GM12873 (cell line): Measurements from ENCODE around the gene ZNF280A.

Experiments used
- TF ChIP-seq, protein P1 (sequence below): IDR thresholded peaks from 2 replicates; pipeline ENCODE4 v1.5.1; 2012; ENCODE audit warnings: low read depth, mild to moderate bottlenecking, moderate library complexity, low read length, control low read depth; ENCODE audit not compliant: insufficient read depth; ENCODE audit errors: missing control alignments

ZNF280A gene, protein sequence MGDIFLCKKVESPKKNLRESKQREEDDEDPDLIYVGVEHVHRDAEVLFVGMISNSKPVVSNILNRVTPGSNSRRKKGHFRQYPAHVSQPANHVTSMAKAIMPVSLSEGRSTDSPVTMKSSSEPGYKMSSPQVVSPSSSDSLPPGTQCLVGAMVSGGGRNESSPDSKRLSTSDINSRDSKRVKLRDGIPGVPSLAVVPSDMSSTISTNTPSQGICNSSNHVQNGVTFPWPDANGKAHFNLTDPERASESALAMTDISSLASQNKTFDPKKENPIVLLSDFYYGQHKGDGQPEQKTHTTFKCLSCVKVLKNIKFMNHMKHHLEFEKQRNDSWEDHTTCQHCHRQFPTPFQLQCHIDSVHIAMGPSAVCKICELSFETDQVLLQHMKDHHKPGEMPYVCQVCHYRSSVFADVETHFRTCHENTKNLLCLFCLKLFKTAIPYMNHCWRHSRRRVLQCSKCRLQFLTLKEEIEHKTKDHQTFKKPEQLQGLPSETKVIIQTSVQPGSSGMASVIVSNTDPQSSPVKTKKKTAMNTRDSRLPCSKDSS

DNA sequence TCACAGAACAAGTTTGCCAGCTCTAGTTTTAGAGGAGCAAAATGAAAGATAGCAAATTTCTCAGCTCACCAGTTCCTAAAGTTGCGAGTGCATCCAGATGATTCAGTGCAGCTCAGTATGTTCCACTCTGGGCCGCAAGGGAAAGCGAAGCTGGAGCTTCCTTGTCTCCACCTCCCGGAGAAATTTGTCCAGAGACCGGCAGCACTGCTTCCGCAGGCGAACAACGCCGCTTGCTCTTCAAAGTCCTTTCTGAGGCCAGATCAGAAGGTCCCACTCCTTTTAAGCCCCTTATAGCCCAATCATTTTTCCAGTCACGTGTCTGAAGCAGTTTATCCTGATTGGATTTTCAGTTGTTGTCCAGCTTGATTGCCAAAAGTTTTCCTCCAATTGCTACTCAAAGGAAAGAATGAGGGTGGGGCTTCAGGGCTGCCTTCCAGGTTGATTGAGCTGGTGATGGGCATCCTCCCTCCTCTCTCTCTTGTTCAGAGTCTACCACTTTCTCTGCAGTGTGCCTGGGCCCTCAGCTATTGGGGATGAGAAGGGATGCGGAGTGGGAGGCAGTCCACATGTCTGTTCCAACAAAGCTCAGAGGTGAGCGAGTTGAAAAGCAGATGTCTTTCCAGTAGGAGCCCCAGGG lies at the start of gene ZNF280A:
Gene ZNF280A, minus strand, starts transcription at position 251 of the 637 bp plus-strand sequence. CDS start 4,640 bp downstream, outside the sequence.
- TF ChIP-seq, protein P1, sequence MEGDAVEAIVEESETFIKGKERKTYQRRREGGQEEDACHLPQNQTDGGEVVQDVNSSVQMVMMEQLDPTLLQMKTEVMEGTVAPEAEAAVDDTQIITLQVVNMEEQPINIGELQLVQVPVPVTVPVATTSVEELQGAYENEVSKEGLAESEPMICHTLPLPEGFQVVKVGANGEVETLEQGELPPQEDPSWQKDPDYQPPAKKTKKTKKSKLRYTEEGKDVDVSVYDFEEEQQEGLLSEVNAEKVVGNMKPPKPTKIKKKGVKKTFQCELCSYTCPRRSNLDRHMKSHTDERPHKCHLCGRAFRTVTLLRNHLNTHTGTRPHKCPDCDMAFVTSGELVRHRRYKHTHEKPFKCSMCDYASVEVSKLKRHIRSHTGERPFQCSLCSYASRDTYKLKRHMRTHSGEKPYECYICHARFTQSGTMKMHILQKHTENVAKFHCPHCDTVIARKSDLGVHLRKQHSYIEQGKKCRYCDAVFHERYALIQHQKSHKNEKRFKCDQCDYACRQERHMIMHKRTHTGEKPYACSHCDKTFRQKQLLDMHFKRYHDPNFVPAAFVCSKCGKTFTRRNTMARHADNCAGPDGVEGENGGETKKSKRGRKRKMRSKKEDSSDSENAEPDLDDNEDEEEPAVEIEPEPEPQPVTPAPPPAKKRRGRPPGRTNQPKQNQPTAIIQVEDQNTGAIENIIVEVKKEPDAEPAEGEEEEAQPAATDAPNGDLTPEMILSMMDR: no peak

DNA sequence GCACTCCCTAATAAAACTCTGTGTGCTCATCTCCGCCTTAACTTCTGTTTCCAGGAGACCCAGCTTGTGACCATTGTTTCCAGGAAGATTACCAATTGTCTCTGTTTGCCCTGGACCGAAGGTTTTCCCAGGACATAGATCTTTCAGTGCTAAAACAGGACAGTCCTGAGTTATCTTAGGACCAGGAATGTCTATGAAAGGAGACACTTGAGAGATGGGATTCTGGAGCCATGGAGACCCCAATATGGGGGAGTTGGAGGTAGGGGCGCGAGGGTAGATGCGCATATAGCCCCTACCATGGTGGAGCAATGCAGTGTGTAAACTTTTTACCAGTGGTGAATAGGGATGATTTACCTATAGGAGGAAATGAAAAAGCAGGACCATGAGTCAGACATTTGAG lies 49.1 kb upstream of the ZNF280A start:
- TF ChIP-seq, protein P1: no peak

DNA sequence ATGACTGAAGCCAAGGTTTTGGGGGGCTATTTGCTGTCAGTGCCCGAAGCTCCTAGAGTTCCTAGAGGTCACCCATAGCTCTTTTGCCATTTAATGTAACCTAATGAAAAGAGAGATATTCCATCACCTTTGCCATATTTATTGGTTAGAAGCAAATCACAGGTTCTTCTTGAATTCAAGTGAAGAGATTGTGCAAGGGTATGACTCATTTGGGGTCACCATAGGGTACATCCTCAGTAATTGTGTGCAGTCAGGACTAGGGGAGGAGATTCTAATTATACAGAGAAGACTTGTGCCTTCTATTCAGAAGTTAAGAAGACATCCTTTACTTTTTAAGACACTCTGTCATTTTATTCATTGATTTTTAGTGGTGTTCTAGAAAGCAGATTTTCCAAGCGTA lies 45.9 kb upstream of the ZNF280A start:
- TF ChIP-seq, protein P1: no peak

DNA sequence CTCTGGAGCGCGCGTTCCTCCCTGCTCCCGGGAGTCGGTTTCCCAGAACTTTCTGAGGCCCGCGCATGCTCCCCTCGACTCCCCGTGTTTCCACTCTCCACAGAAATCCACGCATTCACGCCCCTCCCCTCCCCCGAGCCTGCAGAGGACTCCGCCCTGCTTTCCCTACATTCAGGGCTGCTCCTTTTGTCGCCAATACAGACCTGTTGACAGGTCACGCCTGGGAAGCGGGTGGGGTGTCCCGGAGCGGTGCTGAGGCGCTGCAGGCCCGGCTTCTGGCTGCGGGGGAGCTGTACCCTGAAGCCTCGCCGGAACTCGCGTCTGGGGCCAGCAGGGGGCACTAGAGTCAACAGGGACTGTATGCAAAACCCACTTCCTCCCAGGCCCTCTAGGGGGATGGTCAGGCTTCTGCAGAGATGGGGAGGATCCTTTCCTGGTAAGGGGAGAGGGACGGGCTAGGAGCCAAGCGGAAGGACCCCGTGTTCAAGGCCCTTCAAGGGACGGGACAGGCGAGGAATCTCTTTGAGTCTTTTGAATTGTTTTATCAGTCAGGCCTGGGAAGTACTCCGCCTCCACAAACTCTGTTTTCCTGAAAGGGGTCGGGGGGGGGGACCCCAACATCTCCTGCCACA lies 39.0 kb upstream of the ZNF280A start, which contains the start of gene PRAME:
Gene PRAME, minus strand, starts transcription at position 294 of the 632 bp plus-strand sequence. CDS start 2,433 bp downstream, outside the sequence.
- TF ChIP-seq, protein P1: peak; percentile 79

DNA sequence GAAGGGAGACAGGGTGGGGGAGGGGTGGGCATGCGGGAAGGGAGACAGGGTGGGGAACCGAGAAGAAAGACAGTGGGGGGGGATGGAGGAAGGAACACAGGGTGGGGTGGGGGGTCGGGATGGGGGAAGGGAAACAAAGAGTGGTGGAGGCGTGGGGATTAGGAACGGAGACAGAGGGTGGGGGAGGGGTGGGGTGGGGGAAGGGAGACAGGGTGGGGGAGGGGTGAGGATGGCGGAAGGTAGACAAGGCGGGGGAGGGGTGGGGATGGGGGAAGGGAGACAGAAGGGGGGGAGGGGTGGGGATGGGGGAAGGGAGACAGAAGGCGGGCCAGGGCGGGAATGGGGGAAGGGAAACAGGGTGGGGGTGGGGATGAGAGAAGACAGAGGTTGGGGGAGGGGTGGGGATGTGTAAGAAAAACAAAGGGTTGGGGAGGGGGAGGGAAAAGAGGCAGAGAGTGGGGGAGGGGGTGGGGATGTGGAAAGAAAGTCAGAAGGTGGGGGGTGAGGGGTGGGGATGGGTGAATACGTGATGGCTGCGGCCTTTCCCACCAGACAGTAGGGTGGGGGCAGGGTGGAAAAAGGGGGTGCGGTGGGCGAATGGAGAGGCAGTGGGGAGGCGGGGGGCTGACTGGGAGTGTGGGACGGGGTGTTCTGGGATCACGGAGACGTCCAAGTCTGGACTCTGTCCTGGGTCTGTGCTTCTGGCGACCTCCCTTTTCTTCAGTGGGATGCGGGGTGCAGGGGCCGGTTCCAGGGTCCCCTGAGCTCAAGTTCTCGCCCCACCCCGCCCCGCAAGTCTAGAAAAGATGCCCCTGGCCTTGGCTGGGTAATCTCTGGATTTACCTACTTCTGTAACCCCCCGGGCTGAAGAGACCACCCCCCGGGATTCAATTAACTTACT lies 38.3 kb upstream of the ZNF280A start:
- TF ChIP-seq, protein P1: no peak

DNA sequence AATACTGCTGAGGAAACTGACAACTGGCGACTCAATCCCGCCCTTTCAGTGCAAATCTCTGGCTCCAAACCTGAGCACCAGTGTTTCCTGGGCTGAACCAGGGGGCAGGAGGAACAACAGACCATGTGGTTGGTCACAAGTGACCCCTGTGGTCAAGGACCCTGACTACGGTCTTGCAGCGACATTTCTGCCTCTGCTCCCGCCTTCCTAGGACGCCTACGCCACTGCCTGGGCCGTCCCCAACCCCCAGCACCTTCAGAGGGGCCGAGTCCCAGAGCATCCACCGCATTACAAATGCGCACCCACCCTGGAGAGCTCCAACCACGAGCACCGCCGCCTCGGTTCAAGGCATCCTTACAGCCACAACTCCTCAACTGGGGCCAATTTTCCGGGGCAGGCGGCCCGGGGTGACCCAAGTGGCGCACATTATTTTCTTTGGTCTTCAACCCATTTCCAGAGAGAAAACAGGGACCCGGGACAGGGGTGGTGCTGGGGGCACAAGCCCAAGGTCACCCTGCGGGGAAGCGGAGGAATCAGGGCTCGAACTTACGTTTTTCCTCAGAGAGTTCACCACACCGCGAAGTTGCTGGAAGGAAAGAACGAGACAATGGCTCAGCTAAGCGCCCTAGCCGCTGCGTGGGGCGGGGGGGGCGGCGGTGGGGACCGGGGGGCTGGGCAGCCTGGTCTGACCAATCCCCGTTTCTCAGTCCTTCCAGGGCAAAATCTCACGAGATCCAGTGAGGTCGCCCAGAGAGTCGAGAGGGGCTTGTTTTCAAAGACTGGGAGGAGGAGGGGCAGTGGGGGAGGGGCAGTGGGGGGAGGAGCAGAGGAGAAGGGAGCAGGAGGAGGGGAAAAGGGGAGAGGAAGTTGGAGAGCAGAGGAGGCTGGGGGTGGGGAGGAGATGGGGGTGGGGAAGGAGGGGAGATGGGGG lies 37.2 kb upstream of the ZNF280A start:
- TF ChIP-seq, protein P1: no peak
